Stimulated activated CD4-positive, alpha-beta T cell treated with anti-CD3 and anti-CD28 coated beads, Interleukin-2, amount 100 ng/mL, for 48 hours (primary cell): ENCODE measurements around the gene TTBK2.
A peak's percentile ranks its signal among the peaks of the same experiment; 100 is the strongest.

Experiments used
- DNase-seq, 2 donors: peaks; one replicate each; pipeline ENCODE4 v3.0.0-alpha.2; 2020

TTBK2 gene

GRCh38 chr15:42724276-42724675 is 196.3 kb downstream of the TTBK2 start:
- DNase-seq: no peak

GRCh38 chr15:42723068-42723467 is 197.5 kb downstream of the TTBK2 start:
- DNase-seq: no peak

GRCh38 chr15:42721916-42722315 is 198.7 kb downstream of the TTBK2 start:
- no peak for DNase-seq

GRCh38 chr15:42721016-42721415 is 199.6 kb downstream of the TTBK2 start:
- DNase-seq: no peak

- DNase-seq: no peak
Observed at GRCh38 chr15:42720071-42720470, 200.5 kb downstream of the TTBK2 start.

- DNase-seq: no peak
Observed at GRCh38 chr15:42719043-42719442, 201.5 kb downstream of the TTBK2 start.

GRCh38 chr15:42716626-42717025 is 204.0 kb downstream of the TTBK2 start:
- no peak for DNase-seq

GRCh38 chr15:42716125-42716524 is 204.5 kb downstream of the TTBK2 start:
- no peak for DNase-seq

GRCh38 chr15:42712584-42712983 is 208.0 kb downstream of the TTBK2 start:
- DNase-seq: no peak

GRCh38 chr15:42711746-42712145 is 208.8 kb downstream of the TTBK2 start:
- DNase-seq: no peak

- DNase-seq: no peak
Observed at GRCh38 chr15:42710662-42711061, 209.9 kb downstream of the TTBK2 start.

GRCh38 chr15:42707873-42708544 is 212.6 kb downstream of the TTBK2 start:
- no peak for DNase-seq

GRCh38 chr15:42707068-42707467 is 213.5 kb downstream of the TTBK2 start:
- DNase-seq: no peak

- DNase-seq: no peak
Observed at GRCh38 chr15:42705336-42705735, 215.2 kb downstream of the TTBK2 start.

- DNase-seq: peak; percentile 37 to 64
Observed at GRCh38 chr15:42704492-42704926, 216.1 kb downstream of the TTBK2 start.

GRCh38 chr15:42696626-42697025 is 224.0 kb downstream of the TTBK2 start:
- no peak for DNase-seq

GRCh38 chr15:42695527-42696071 is 225.0 kb downstream of the TTBK2 start:
- DNase-seq: no peak

GRCh38 chr15:42694398-42694797 is 226.2 kb downstream of the TTBK2 start:
- no peak for DNase-seq

GRCh38 chr15:42693942-42694341 is 226.6 kb downstream of the TTBK2 start:
- no peak for DNase-seq

GRCh38 chr15:42693496-42693895 is 227.1 kb downstream of the TTBK2 start:
- no peak for DNase-seq

GRCh38 chr15:42692997-42693396 is 227.6 kb downstream of the TTBK2 start:
- no peak for DNase-seq

- no peak for DNase-seq
Observed at GRCh38 chr15:42692536-42692935, 228.0 kb downstream of the TTBK2 start.

- DNase-seq: no peak
Observed at GRCh38 chr15:42691770-42692169, 228.8 kb downstream of the TTBK2 start.

- DNase-seq: no peak
Observed at GRCh38 chr15:42691308-42691707, 229.3 kb downstream of the TTBK2 start.
